Left cardiac atrium (tissue), 4 donors: ENCODE measurements around the gene SPTLC3. TPM values are rescaled to one million over a fixed set of nuclear protein-coding genes. Genes with fewer than 3 reads are reported as not detected.

ENCODE experiments used
- ATAC-seq, 2 donors: fragments of 200-7000 bp; cut with Tn5 transposase; one replicate each; pipeline ENCODE4 v1.9.1; 2020; ENCODE audit warnings: mild to moderate bottlenecking in 2 of 2, moderate library complexity in 2 of 2
- DNase-seq: peaks from one replicate; pipeline ENCODE4 v3.0.0-alpha.2; 2020
- intact Hi-C, 2 donors: fragments of 100-400 bp; cut with DNase I; formaldehyde crosslinking; loops; one replicate each; pipeline versions ENCODE4 v1.14.1 to v1.15.1; 2022 to 2023
- total RNA-seq, 2 donors: library from RNA; stranded (reverse); fragmentation: NEBNext Ultra II Directional; extraction: Animal tissue kit (Norgen Biotek cat#: 25700); gene quantifications; one replicate each; pipeline ENCODE4 v1.2.1, GENCODE V29; 2021
- donor health status: DM: no; HTN: yes; CAD: no.
- donor health status: DM: no; HTN: yes; CAD: no; lungs with severe emphysema.
- donor health status: DM: yes; HTN: yes; CAD: no.
- donor health status: Dilated cardiomyopathy.

SPTLC3 gene
- total RNA-seq, 2 donors from 2014 or later: 6.8 to 8.1 TPM

GRCh38 chr20:13061381-13061780 lies 52.6 kb downstream of the SPTLC3 start:
- intact Hi-C loops: no loop called here
- ATAC-seq (no peak), DNase-seq (no peak)

GRCh38 chr20:13062789-13063188 lies 54.0 kb downstream of the SPTLC3 start:
- DNase-seq (no peak), ATAC-seq (no peak)
- intact Hi-C loops: no loop called here

GRCh38 chr20:13068336-13068735 lies 59.6 kb downstream of the SPTLC3 start:
- ATAC-seq (no peak), DNase-seq (no peak)
- intact Hi-C loops: no loop called here

- ATAC-seq: no peak
- no peak for DNase-seq
- intact Hi-C loops: no loop called here
Measured at GRCh38 chr20:13081877-13082276, 73.1 kb downstream of the SPTLC3 start.

GRCh38 chr20:13082378-13082777 lies 73.6 kb downstream of the SPTLC3 start:
- ATAC-seq: no peak
- DNase-seq: no peak
- intact Hi-C loops: no loop called here

- DNase-seq: no peak
- ATAC-seq: no peak
- intact Hi-C loops: no loop called here
Measured at GRCh38 chr20:13085275-13085674, 76.5 kb downstream of the SPTLC3 start.

GRCh38 chr20:13089950-13090469 lies 81.2 kb downstream of the SPTLC3 start:
- ATAC-seq (no peak), DNase-seq (no peak)
- intact Hi-C loops: no loop called here

GRCh38 chr20:13092111-13092510 lies 83.3 kb downstream of the SPTLC3 start:
- ATAC-seq: no peak
- no peak for DNase-seq
- intact Hi-C loops: no loop called here

- no peak for ATAC-seq
- no peak for DNase-seq
- intact Hi-C loops: no loop called here
Measured at GRCh38 chr20:13094976-13095375, 86.2 kb downstream of the SPTLC3 start.

- no peak for DNase-seq
- intact Hi-C loops: no loop called here
- no peak for ATAC-seq
Measured at GRCh38 chr20:13098720-13099355, 90.1 kb downstream of the SPTLC3 start.

- intact Hi-C loops: loop anchor here in 1 of 2 donors (10.0 kb wide), 1 partner anchor 1425 kb away; no protein-coding TSS in a partner anchor
- ATAC-seq: no peak
- DNase-seq: no peak
Measured at GRCh38 chr20:13099676-13100075, 90.9 kb downstream of the SPTLC3 start.

GRCh38 chr20:13101276-13101675 lies 92.5 kb downstream of the SPTLC3 start:
- intact Hi-C loops: loop anchor here in 1 of 2 donors (10.0 kb wide), 1 partner anchor 1426 kb away; no protein-coding TSS in a partner anchor
- no peak for ATAC-seq
- no peak for DNase-seq

- ATAC-seq (peak in 1 of 2 donors; percentile 41), DNase-seq (no peak)
- intact Hi-C loops: loop anchor here in 1 of 2 donors (10.0 kb wide), 1 partner anchor 1427 kb away; no protein-coding TSS in a partner anchor
Measured at GRCh38 chr20:13101706-13102105, 92.9 kb downstream of the SPTLC3 start.

GRCh38 chr20:13102237-13102636 lies 93.5 kb downstream of the SPTLC3 start:
- DNase-seq (no peak), ATAC-seq (peak in 1 of 2 donors; percentile 69)
- intact Hi-C loops: loop anchor here in 1 of 2 donors (10.0 kb wide), 1 partner anchor 1427 kb away; no protein-coding TSS in a partner anchor

GRCh38 chr20:13102694-13103093 lies 93.9 kb downstream of the SPTLC3 start:
- no peak for DNase-seq
- intact Hi-C loops: loop anchor here in 1 of 2 donors (10.0 kb wide), 1 partner anchor 1428 kb away; no protein-coding TSS in a partner anchor
- ATAC-seq: no peak

- intact Hi-C loops: loop anchor here (5.0 to 10.0 kb wide), 3 partner anchors 133 to 1430 kb away; no protein-coding TSS in a partner anchor
- no peak for DNase-seq
- ATAC-seq: no peak
Measured at GRCh38 chr20:13105039-13105438, 96.3 kb downstream of the SPTLC3 start.

GRCh38 chr20:13105864-13106457 lies 97.2 kb downstream of the SPTLC3 start:
- intact Hi-C loops: loop anchor here (2.0 to 10.0 kb wide), 4 partner anchors 134 to 1431 kb away; no protein-coding TSS in a partner anchor
- DNase-seq: no peak
- peak in 1 of 2 donors; percentile 34 for ATAC-seq

- ATAC-seq: no peak
- intact Hi-C loops: loop anchor here (5.0 to 10.0 kb wide), 3 partner anchors 137 to 1435 kb away; no protein-coding TSS in a partner anchor
- no peak for DNase-seq
Measured at GRCh38 chr20:13109658-13110057, 100.9 kb downstream of the SPTLC3 start.

- intact Hi-C loops: no loop called here
- ATAC-seq (no peak), DNase-seq (no peak)
Measured at GRCh38 chr20:13110796-13111195, 102.0 kb downstream of the SPTLC3 start.

GRCh38 chr20:13111249-13111911 lies 102.6 kb downstream of the SPTLC3 start:
- intact Hi-C loops: no loop called here
- DNase-seq (no peak), ATAC-seq (no peak)
